Activated naive CD4-positive, alpha-beta T cell treated with anti-CD3 and anti-CD28 coated beads, Interleukin-2, amount 50 U/mL, for 16 hours (primary cell): ENCODE results near the gene LIN7A.

ENCODE experiments used
- DNase-seq: peaks from one replicate; pipeline ENCODE4 v3.0.0-alpha.2; 2020

LIN7A gene

GRCh38 chr12:80857311-80857710 lies 80.4 kb downstream of the LIN7A start:
- DNase-seq, result no peak

- DNase-seq, result no peak
These were observed 88.4 kb downstream of the LIN7A start for GRCh38 chr12:80849337-80849736.

GRCh38 chr12:80848858-80849257 lies 88.9 kb downstream of the LIN7A start:
- no peak for DNase-seq

GRCh38 chr12:80847575-80847974 lies 90.2 kb downstream of the LIN7A start:
- no peak for DNase-seq

GRCh38 chr12:80846952-80847351 lies 90.8 kb downstream of the LIN7A start:
- no peak for DNase-seq

GRCh38 chr12:80845639-80846038 lies 92.1 kb downstream of the LIN7A start:
- no peak for DNase-seq

- no peak for DNase-seq
These were observed 93.8 kb downstream of the LIN7A start for GRCh38 chr12:80843969-80844368.

GRCh38 chr12:80838708-80839107 lies 99.0 kb downstream of the LIN7A start:
- DNase-seq, result no peak

GRCh38 chr12:80838024-80838658 lies 99.6 kb downstream of the LIN7A start:
- no peak for DNase-seq

- DNase-seq, result no peak
These were observed 100.3 kb downstream of the LIN7A start for GRCh38 chr12:80837342-80837978.

GRCh38 chr12:80834724-80835123 lies 103.0 kb downstream of the LIN7A start:
- no peak for DNase-seq

- no peak for DNase-seq
These were observed 107.1 kb downstream of the LIN7A start for GRCh38 chr12:80830533-80831088.

GRCh38 chr12:80829767-80830166 lies 108.0 kb downstream of the LIN7A start:
- no peak for DNase-seq

- DNase-seq, result no peak
These were observed 112.2 kb downstream of the LIN7A start for GRCh38 chr12:80825506-80825905.

- DNase-seq, result no peak
These were observed 114.3 kb downstream of the LIN7A start for GRCh38 chr12:80823393-80823792.

- DNase-seq, result no peak
These were observed 116.2 kb downstream of the LIN7A start for GRCh38 chr12:80821513-80822000.

GRCh38 chr12:80818878-80819277 lies 118.9 kb downstream of the LIN7A start:
- no peak for DNase-seq

- DNase-seq, result no peak
These were observed 122.4 kb downstream of the LIN7A start for GRCh38 chr12:80815351-80815750.

GRCh38 chr12:80814453-80814852 lies 123.3 kb downstream of the LIN7A start:
- DNase-seq, result no peak

GRCh38 chr12:80813820-80814219 lies 123.9 kb downstream of the LIN7A start:
- DNase-seq, result no peak

GRCh38 chr12:80811957-80812708 lies 125.6 kb downstream of the LIN7A start:
- DNase-seq, result no peak

GRCh38 chr12:80810874-80811273 lies 126.9 kb downstream of the LIN7A start:
- DNase-seq, result no peak

- DNase-seq, result no peak
These were observed 130.0 kb downstream of the LIN7A start for GRCh38 chr12:80807640-80808288.
